ENCODE measurements around the gene AFF2.

- no peak for TF ChIP-seq CTCF (IDR thresholded peaks at IDR 0.05; ENCODE audit: extremely low read depth in 1 of 2, insufficient read depth in 1 of 2, low read depth in 1 of 2, low read length in 2 of 2)
- no peak for TF ChIP-seq POLR2A (IDR thresholded peaks at IDR 0.05; ENCODE audit: low read depth, low read length)
Observed at GRCh38 chrX:148495176-148495575, 5.2 kb upstream of the AFF2 start.

Measured in endothelial cell of umbilical vein (primary cell).